GM10248 (cell line): ENCODE results near the gene SPDYE16.
"Not testable (repeated sequence)": the region's sequence is repeated elsewhere in the genome, so short reads cannot be mapped to it uniquely, and the experiment has no call there.

Experiments
- CTCF ChIA-PET: fragments of 300-600 bp; sonication (Branson Sonifier 250); formaldehyde crosslinking; extraction: SDS; loops from one replicate; lab custom pipeline; 2021; ENCODE audit warnings: antibody characterized with exemption; lab: Yijun Ruan, JAX
- POLR2A ChIA-PET: fragments of 350-650 bp; sonication (Branson Sonifier 250); formaldehyde crosslinking; extraction: SDS; loops from one replicate; lab custom pipeline; 2020; ENCODE audit warnings: antibody characterized with exemption; lab: Yijun Ruan, JAX
- DNase-seq: peaks from one replicate; pipeline ENCODE4 v3.0.0; 2012; ENCODE audit errors: extremely low spot score
- CTCF ChIP-seq: IDR thresholded peaks from 2 replicates; pipeline ENCODE4 v1.5.1; 2012; ENCODE audit warnings: mild to moderate bottlenecking, low read depth; ENCODE audit errors: extremely low read depth, missing control alignments, control extremely low read depth

The SPDYE16 gene

GRCh38 chr7:76513817-76514799, 29.0 kb downstream of the SPDYE16 start:
- no peak for TF ChIP-seq CTCF
- CTCF ChIA-PET = no interaction called here
- no peak for DNase-seq
- POLR2A ChIA-PET = no interaction called here

- DNase-seq = no peak
- no peak for TF ChIP-seq CTCF
- ChIA-PET POLR2A (no interaction called here), CTCF (no interaction called here)
Observed at GRCh38 chr7:76512941-76513816, 29.9 kb downstream of the SPDYE16 start.

- CTCF ChIA-PET, POLR2A ChIA-PET, DNase-seq: not testable (repeated sequence)
Observed at GRCh38 chr7:76511911-76512885, 30.9 kb downstream of the SPDYE16 start.

GRCh38 chr7:76511200-76511910, 31.7 kb downstream of the SPDYE16 start:
- POLR2A ChIA-PET, CTCF ChIA-PET, DNase-seq: not testable (repeated sequence)

GRCh38 chr7:76509931-76510877, 32.9 kb downstream of the SPDYE16 start, which contains the start of gene UPK3B:
Gene UPK3B, plus strand, starts transcription at chr7:76510552. Its CDS starts 101 bp downstream, at chr7:76510653.
- TF ChIP-seq CTCF = no peak
- ChIA-PET CTCF (no interaction called here), POLR2A (no interaction called here)
- no peak for DNase-seq

- POLR2A ChIA-PET = no interaction called here
- TF ChIP-seq CTCF = no peak
- CTCF ChIA-PET = no interaction called here
- no peak for DNase-seq
Observed at GRCh38 chr7:76507723-76508406, 35.2 kb downstream of the SPDYE16 start.

- CTCF ChIA-PET, POLR2A ChIA-PET: not testable (repeated sequence)
Observed at GRCh38 chr7:76506643-76507042, 36.5 kb downstream of the SPDYE16 start.

More at GRCh38 chr7:76506643-76507042, 36.5 kb downstream of the SPDYE16 start:
- not testable (repeated sequence) for DNase-seq
